Activated T-helper 1 cell treated with anti-CD3 and anti-CD28 coated beads, Interleukin-2, amount 50 U/mL, for 16 hours (primary cell): ENCODE data around the gene NASP.

Experiments
- DNase-seq, 2 donors: peaks; one replicate each; pipeline ENCODE4 v3.0.0-alpha.2; 2020; ENCODE audit warnings: low read depth in 1 of 2, low spot score in 1 of 2

Gene NASP

GRCh38 chr1:45619149-45619921 is 35.5 kb downstream of the NASP start:
- no peak for DNase-seq

- DNase-seq: no peak
Observed at GRCh38 chr1:45620588-45621500, 37.0 kb downstream of the NASP start.

- no peak for DNase-seq
Observed at GRCh38 chr1:45621501-45621836, 37.6 kb downstream of the NASP start.

GRCh38 chr1:45621895-45622523 is 38.2 kb downstream of the NASP start:
- DNase-seq: no peak

GRCh38 chr1:45622524-45623394 is 38.9 kb downstream of the NASP start:
- no peak for DNase-seq

GRCh38 chr1:45623972-45624371 is 40.1 kb downstream of the NASP start, which contains the start of gene CCDC17:
Gene CCDC17, minus strand, starts transcription at chr1:45624054. Its CDS starts 145 bp downstream, at chr1:45623909.
- no peak for DNase-seq

- no peak for DNase-seq
Observed at GRCh38 chr1:45629035-45629434, 45.2 kb downstream of the NASP start.

- no peak for DNase-seq
Observed at GRCh38 chr1:45630429-45630828, 46.6 kb downstream of the NASP start.

GRCh38 chr1:45635211-45635610 is 51.4 kb downstream of the NASP start:
- DNase-seq: no peak

GRCh38 chr1:45640293-45640692 is 56.5 kb downstream of the NASP start:
- no peak for DNase-seq

GRCh38 chr1:45643321-45643720 is 59.5 kb downstream of the NASP start:
- no peak for DNase-seq

GRCh38 chr1:45643978-45644377 is 60.1 kb downstream of the NASP start:
- DNase-seq: no peak

GRCh38 chr1:45644661-45645060 is 60.8 kb downstream of the NASP start:
- DNase-seq: no peak

GRCh38 chr1:45647248-45648021 is 63.6 kb downstream of the NASP start:
- DNase-seq: no peak

- no peak for DNase-seq
Observed at GRCh38 chr1:45654540-45655280, 70.9 kb downstream of the NASP start.

GRCh38 chr1:45656573-45657226 is 72.9 kb downstream of the NASP start:
- DNase-seq: no peak

- no peak for DNase-seq
Observed at GRCh38 chr1:45658171-45658570, 74.3 kb downstream of the NASP start.

- no peak for DNase-seq
Observed at GRCh38 chr1:45659222-45659621, 75.4 kb downstream of the NASP start.

GRCh38 chr1:45660336-45660735 is 76.5 kb downstream of the NASP start:
- no peak for DNase-seq
